ENCODE results near the gene PDZK1.

DNA sequence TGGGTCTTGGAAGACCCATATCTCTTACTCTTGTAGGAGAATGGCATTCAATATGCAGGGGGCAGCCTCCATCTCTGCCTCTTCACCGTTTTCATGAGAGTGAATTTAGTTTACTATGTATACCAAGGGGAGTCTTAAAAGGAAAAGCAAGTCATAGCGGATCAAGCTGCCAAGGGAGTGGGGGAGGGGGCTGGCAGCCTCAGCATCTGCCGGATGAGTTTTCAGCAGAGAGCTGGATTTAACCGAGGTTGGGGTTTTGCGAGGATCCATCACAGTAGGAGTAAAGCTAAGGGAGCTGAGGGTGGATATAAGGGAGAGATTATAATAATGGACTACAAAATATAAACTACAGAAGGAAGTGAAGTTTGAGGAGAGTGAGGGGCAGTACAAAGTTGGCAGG, 22.0 kb upstream of the PDZK1 start:
- no peak for TF ChIP-seq EZH2 (IDR thresholded peaks at IDR 0.05; ENCODE audit: borderline replicate concordance, low read length)
- TF ChIP-seq, protein P1, sequence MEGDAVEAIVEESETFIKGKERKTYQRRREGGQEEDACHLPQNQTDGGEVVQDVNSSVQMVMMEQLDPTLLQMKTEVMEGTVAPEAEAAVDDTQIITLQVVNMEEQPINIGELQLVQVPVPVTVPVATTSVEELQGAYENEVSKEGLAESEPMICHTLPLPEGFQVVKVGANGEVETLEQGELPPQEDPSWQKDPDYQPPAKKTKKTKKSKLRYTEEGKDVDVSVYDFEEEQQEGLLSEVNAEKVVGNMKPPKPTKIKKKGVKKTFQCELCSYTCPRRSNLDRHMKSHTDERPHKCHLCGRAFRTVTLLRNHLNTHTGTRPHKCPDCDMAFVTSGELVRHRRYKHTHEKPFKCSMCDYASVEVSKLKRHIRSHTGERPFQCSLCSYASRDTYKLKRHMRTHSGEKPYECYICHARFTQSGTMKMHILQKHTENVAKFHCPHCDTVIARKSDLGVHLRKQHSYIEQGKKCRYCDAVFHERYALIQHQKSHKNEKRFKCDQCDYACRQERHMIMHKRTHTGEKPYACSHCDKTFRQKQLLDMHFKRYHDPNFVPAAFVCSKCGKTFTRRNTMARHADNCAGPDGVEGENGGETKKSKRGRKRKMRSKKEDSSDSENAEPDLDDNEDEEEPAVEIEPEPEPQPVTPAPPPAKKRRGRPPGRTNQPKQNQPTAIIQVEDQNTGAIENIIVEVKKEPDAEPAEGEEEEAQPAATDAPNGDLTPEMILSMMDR (IDR thresholded peaks at IDR 0.05; ENCODE audit: low read length) = no peak

All from OCI-LY1 (cell line).